Measurements from ENCODE around the gene NPTX1. TPM values are rescaled to one million over a fixed set of nuclear protein-coding genes. Genes with fewer than 3 reads are reported as not detected.

The NPTX1 gene
- total RNA-seq, 1 donor = under 0.01 TPM

- Histone ChIP-seq H3K4me3 (ENCODE audit: insufficient read depth, low read length) (no peak overlapping the region), H3K9me3 (ENCODE audit: low read depth, low read length) (no peaks in the 10 kb centered on the region), H2AFZ (ENCODE audit: low read length) (no peak overlapping the region), H3K79me2 (ENCODE audit: insufficient read depth, low read length) (no peaks in the 10 kb centered on the region), H3K27ac (ENCODE audit: low read depth, low read length) (peak overlapping the region; percentile 14), H3K27me3 (ENCODE audit: insufficient read depth, low read length) (no peaks in the 10 kb centered on the region), H3K36me3 (ENCODE audit: insufficient read depth, low read length) (no peaks in the 10 kb centered on the region), H4K20me1 (ENCODE audit: insufficient read depth, low read length) (no peaks in the 10 kb centered on the region), H3K4me1 (ENCODE audit: insufficient read depth, low read length) (peaks cover 20% of the 10 kb centered on the region), H3K4me2 (ENCODE audit: insufficient read depth, low read length) (peak overlapping the region; percentile 9)
- TF ChIP-seq CTCF (IDR thresholded peaks at IDR 0.05; ENCODE audit: extremely low read depth, low read depth, low read length) = no peak
- peak; percentile 57 for DNase-seq (ENCODE audit: insufficient read length, low spot score, missing footprints)
Measured at GRCh38 chr17:80511222-80512180, 35.1 kb upstream of the NPTX1 start.

- no peak overlapping the region for H3K4me3 ChIP-seq (ENCODE audit: insufficient read depth, low read length)
- no peaks in the 10 kb centered on the region for H3K27me3 ChIP-seq (ENCODE audit: insufficient read depth, low read length)
- H3K4me2 ChIP-seq (ENCODE audit: insufficient read depth, low read length) = no peak overlapping the region
- no peak overlapping the region for H2AFZ ChIP-seq (ENCODE audit: low read length)
- no peaks in the 10 kb centered on the region for H3K79me2 ChIP-seq (ENCODE audit: insufficient read depth, low read length)
- TF ChIP-seq CTCF (IDR thresholded peaks at IDR 0.05; ENCODE audit: extremely low read depth, low read depth, low read length) = no peak
- H3K4me1 ChIP-seq (ENCODE audit: insufficient read depth, low read length) = peaks cover 21% of the 10 kb centered on the region
- no peaks in the 10 kb centered on the region for H3K36me3 ChIP-seq (ENCODE audit: insufficient read depth, low read length)
- H3K9me3 ChIP-seq (ENCODE audit: low read depth, low read length) = no peaks in the 10 kb centered on the region
- no peak overlapping the region for H3K27ac ChIP-seq (ENCODE audit: low read depth, low read length)
- no peaks in the 10 kb centered on the region for H4K20me1 ChIP-seq (ENCODE audit: insufficient read depth, low read length)
- DNase-seq (ENCODE audit: insufficient read length, low spot score, missing footprints) = peak; percentile 52
Measured at GRCh38 chr17:80510772-80511171, 34.4 kb upstream of the NPTX1 start.

DNA sequence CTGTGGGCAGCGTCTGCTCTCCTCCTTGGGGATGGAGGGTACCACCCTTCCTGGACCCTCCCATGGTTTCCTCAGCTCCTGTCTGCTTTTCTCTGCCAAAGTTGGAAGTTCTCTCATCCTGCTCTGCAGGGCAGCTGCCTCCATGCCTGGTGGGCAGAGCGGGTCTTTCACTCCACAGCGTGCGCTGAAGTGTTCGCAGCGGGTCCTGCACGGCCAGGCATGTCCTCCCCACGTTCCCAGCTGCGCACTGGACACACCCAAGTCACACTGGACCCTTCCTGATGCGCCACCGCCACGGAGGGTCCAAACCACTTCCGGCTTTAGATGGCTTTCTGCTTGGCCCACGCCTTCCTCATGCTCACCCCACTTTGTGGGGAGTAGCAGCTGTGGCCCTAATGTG lies 33.7 kb upstream of the NPTX1 start:
- Histone ChIP-seq H3K4me1 (ENCODE audit: insufficient read depth, low read length) (peaks cover 27% of the 10 kb centered on the region), H4K20me1 (ENCODE audit: insufficient read depth, low read length) (no peaks in the 10 kb centered on the region), H3K36me3 (ENCODE audit: insufficient read depth, low read length) (no peaks in the 10 kb centered on the region), H3K4me2 (ENCODE audit: insufficient read depth, low read length) (no peak overlapping the region), H3K4me3 (ENCODE audit: insufficient read depth, low read length) (no peak overlapping the region), H3K27me3 (ENCODE audit: insufficient read depth, low read length) (no peaks in the 10 kb centered on the region), H3K9me3 (ENCODE audit: low read depth, low read length) (no peaks in the 10 kb centered on the region), H3K79me2 (ENCODE audit: insufficient read depth, low read length) (no peaks in the 10 kb centered on the region), H3K27ac (ENCODE audit: low read depth, low read length) (no peak overlapping the region), H2AFZ (ENCODE audit: low read length) (no peak overlapping the region)
- no peak for TF ChIP-seq CTCF (IDR thresholded peaks at IDR 0.05; ENCODE audit: extremely low read depth, low read depth, low read length)
- no peak for DNase-seq (ENCODE audit: insufficient read length, low spot score, missing footprints)

DNA sequence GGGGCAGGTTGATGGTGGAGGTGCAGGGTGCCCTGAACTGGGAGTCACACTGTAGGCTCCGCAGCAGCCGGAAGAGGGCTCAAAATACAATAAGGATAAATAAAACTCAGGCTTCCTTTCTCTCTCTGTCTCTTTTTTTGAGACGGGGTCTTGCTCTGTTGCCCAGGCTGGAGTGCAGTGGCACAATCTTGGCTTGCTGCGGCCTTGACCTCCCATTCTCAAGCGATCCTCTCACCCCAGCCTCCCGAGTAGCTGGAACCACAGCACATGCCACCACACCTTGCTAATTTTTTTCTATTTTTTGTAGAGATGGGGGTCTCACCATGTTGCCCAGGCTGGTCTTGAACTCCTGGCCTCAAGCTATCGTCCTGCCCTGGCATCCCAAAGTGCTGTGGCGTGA lies 32.9 kb upstream of the NPTX1 start:
- H2AFZ ChIP-seq (ENCODE audit: low read length) = no peak overlapping the region
- H3K27me3 ChIP-seq (ENCODE audit: insufficient read depth, low read length) = no peaks in the 10 kb centered on the region
- H3K4me1 ChIP-seq (ENCODE audit: insufficient read depth, low read length) = peaks cover 35% of the 10 kb centered on the region
- no peaks in the 10 kb centered on the region for H3K36me3 ChIP-seq (ENCODE audit: insufficient read depth, low read length)
- no peak overlapping the region for H3K4me3 ChIP-seq (ENCODE audit: insufficient read depth, low read length)
- peak; percentile 13 for DNase-seq (ENCODE audit: insufficient read length, low spot score, missing footprints)
- H3K4me2 ChIP-seq (ENCODE audit: insufficient read depth, low read length) = no peak overlapping the region
- no peak for TF ChIP-seq CTCF (IDR thresholded peaks at IDR 0.05; ENCODE audit: extremely low read depth, low read depth, low read length)
- no peaks in the 10 kb centered on the region for H3K9me3 ChIP-seq (ENCODE audit: low read depth, low read length)
- no peaks in the 10 kb centered on the region for H3K79me2 ChIP-seq (ENCODE audit: insufficient read depth, low read length)
- H4K20me1 ChIP-seq (ENCODE audit: insufficient read depth, low read length) = no peaks in the 10 kb centered on the region
- H3K27ac ChIP-seq (ENCODE audit: low read depth, low read length) = no peak overlapping the region

Data from osteoblast (primary cell).